K562 (cell line): Measurements from ENCODE around the gene CAPZA1. TPM values are rescaled to one million over a fixed set of nuclear protein-coding genes. Genes with fewer than 3 reads are reported as not detected.
A peak's percentile ranks its signal among the peaks of the same experiment; 100 is the strongest.

Source experiments
- ASH1L ChIP-seq: fragments of 450-650 bp; IDR thresholded peaks from 2 replicates; pipeline ENCODE4 v1.6.1; 2018; ENCODE audit warnings: borderline replicate concordance, mild to moderate bottlenecking, low read depth; ENCODE audit not compliant: partially characterized antibody
- CC2D1A ChIP-seq: fragments of 450-650 bp; IDR thresholded peaks from 2 replicates; pipeline ENCODE4 v1.6.1; 2017; ENCODE audit warnings: mild to moderate bottlenecking
- ELF2 ChIP-seq: fragments of 250-450 bp; sonication (Bioruptor Pico); IDR thresholded peaks from 2 replicates; pipeline ENCODE4 v1.5.0; 2021; ENCODE audit warnings: mild to moderate bottlenecking
- EWSR1 ChIP-seq: fragments of 450-650 bp; IDR thresholded peaks from 2 replicates; pipeline ENCODE4 v1.6.1; 2018; ENCODE audit warnings: borderline replicate concordance, mild to moderate bottlenecking, low read depth, moderate library complexity; ENCODE audit not compliant: partially characterized antibody
- FIP1L1 ChIP-seq: fragments of 200-400 bp; formaldehyde crosslinking; IDR thresholded peaks from 2 replicates; pipeline ENCODE4 v1.6.1; 2018; ENCODE audit warnings: mild to moderate bottlenecking, low read depth, low read length; ENCODE audit not compliant: poor library complexity, severe bottlenecking
- KAT8 ChIP-seq: fragments of 450-650 bp; IDR thresholded peaks from 2 replicates; pipeline ENCODE4 v1.6.1; 2016; ENCODE audit warnings: low read depth, mild to moderate bottlenecking
- KDM1A ChIP-seq, 2 experiments: fragments of 450-650 bp; IDR thresholded peaks; 2 replicates each; pipeline ENCODE4 v1.6.1; 2016; ENCODE audit warnings: mild to moderate bottlenecking in 2 of 2
- KLF1 ChIP-seq: fragments of 450-650 bp; IDR thresholded peaks from 2 replicates; pipeline ENCODE4 v1.6.1; 2016; ENCODE audit warnings: missing genetic modification characterization, missing compliant biosample characterization
- MTA1 ChIP-seq: fragments of 450-650 bp; IDR thresholded peaks from 2 replicates; pipeline ENCODE4 v1.6.1; 2017; ENCODE audit warnings: borderline replicate concordance
- MYC ChIP-seq, 2 experiments: fragments of 250-450 bp in 1 of 2; sonication (Bioruptor Pico) in 1 of 2; IDR thresholded peaks; 2 replicates each; pipeline versions ENCODE4 v1.5.1 to v1.6.1; 2012 to 2021; ENCODE audit warnings: low read depth in 2 of 2, borderline replicate concordance in 1 of 2, improper control_type of control experiment in 1 of 2, low read length in 1 of 2, mild to moderate bottlenecking in 1 of 2, moderate library complexity in 1 of 2
- NFE2 ChIP-seq: IDR thresholded peaks from 2 replicates; pipeline ENCODE4 v1.6.1; 2014; ENCODE audit warnings: antibody characterized with exemption, low read depth
- NR3C1 ChIP-seq: sonication (generic); formaldehyde crosslinking; IDR thresholded peaks from 2 replicates; pipeline ENCODE4 v1.8.1; 2022; ENCODE audit warnings: missing genetic modification reagents
- PHB2 ChIP-seq: fragments of 450-650 bp; IDR thresholded peaks from 2 replicates; pipeline ENCODE4 v1.6.1; 2017; ENCODE audit warnings: low read depth
- PHF21A ChIP-seq: fragments of 450-650 bp; IDR thresholded peaks from 2 replicates; pipeline ENCODE4 v1.6.1; 2017; ENCODE audit warnings: low read depth, borderline replicate concordance
- PHTF2 ChIP-seq: fragments of 250-450 bp; sonication (Bioruptor Pico); IDR thresholded peaks from 2 replicates; pipeline ENCODE4 v1.5.0; 2021; ENCODE audit warnings: mild to moderate bottlenecking
- SIRT6 ChIP-seq: IDR thresholded peaks from one replicate; pipeline ENCODE4 v1.6.1; 2012; ENCODE audit warnings: low read depth, mild to moderate bottlenecking, control low read depth, inconsistent platforms, low read length, moderate library complexity
- SMAD1 ChIP-seq: fragments of 150-350 bp; IDR thresholded peaks from 2 replicates; pipeline ENCODE4 v1.6.1; 2014; ENCODE audit warnings: low read length, low read depth; ENCODE audit not compliant: partially characterized antibody
- TOE1 ChIP-seq, 2 experiments: fragments of 450-650 bp in 1 of 2; sonication (generic) in 1 of 2; formaldehyde crosslinking in 1 of 2; IDR thresholded peaks; 2 replicates each; pipeline versions ENCODE4 v1.7.1 to v1.8.0; 2016 to 2022; ENCODE audit warnings: borderline replicate concordance in 2 of 2, mild to moderate bottlenecking in 2 of 2, antibody characterized with exemption in 1 of 2, inconsistent platforms in 1 of 2, low read depth in 1 of 2, missing genetic modification reagents in 1 of 2, moderate library complexity in 1 of 2
- ZNF431 ChIP-seq: sonication (generic); formaldehyde crosslinking; IDR thresholded peaks from 2 replicates; pipeline ENCODE4 v1.8.0; 2022; ENCODE audit warnings: mild to moderate bottlenecking, missing genetic modification reagents
- ZNF444 ChIP-seq: fragments of 250-450 bp; sonication (Bioruptor Pico); IDR thresholded peaks from 2 replicates; pipeline ENCODE4 v1.4.0; 2020; ENCODE audit warnings: mild to moderate bottlenecking, moderate library complexity
- ZNF696 ChIP-seq: fragments of 250-450 bp; sonication (Bioruptor Pico); conservative IDR thresholded peaks from 2 replicates; pipeline ENCODE4 v1.4.0; 2020; ENCODE audit warnings: mild to moderate bottlenecking, moderate library complexity
- ZZZ3 ChIP-seq: fragments of 450-650 bp; IDR thresholded peaks from 2 replicates; pipeline ENCODE4 v1.6.1; 2016; ENCODE audit warnings: antibody characterized with exemption, mild to moderate bottlenecking, moderate library complexity
- polyA plus RNA-seq, 8 experiments: library from polyadenylated mRNA; depleted of rRNA in 4 of 8; stranded (reverse) in 5 of 8; unstranded in 3 of 8; fragments of >200 nt; fragmentation: Nextera tagmentation in 2 of 8; fragmentation: Illumina TruSeq in 1 of 8; extraction: Ambion mirVana in 2 of 8; extraction: Trizol in 1 of 8; gene quantifications; 2 replicates each; pipeline versions ENCODE4 v1.2.1 to v1.2.3, GENCODE V29; 2011 to 2014; ENCODE audit warnings: inconsistent platforms in 1 of 8, missing spikeins in 1 of 8
- total RNA-seq, 7 experiments: library from RNA; depleted of rRNA in 6 of 7; stranded (reverse); fragments of >200 nt in 6 of 7; fragmentation: Illumina TruSeq in 2 of 7; extraction: Trizol in 2 of 7; gene quantifications; 2 replicates each; pipeline versions ENCODE4 v1.2.1 to v1.2.3, GENCODE V29; 2011 to 2021; ENCODE audit warnings: low replicate concordance in 1 of 7
- TF ChIP-seq, protein P1 (sequence below): fragments of 200-400 bp; formaldehyde crosslinking; IDR thresholded peaks from 2 replicates; pipeline ENCODE4 v1.6.1; 2017; ENCODE audit warnings: mild to moderate bottlenecking, low read depth, low read length, moderate library complexity
- TF ChIP-seq, protein P2 (sequence below): fragments of 250-450 bp; sonication (Bioruptor Pico); IDR thresholded peaks from 2 replicates; pipeline ENCODE4 v1.8.0; 2022; ENCODE audit warnings: inconsistent platforms

CAPZA1 gene
- total and polyA plus RNA-seq, 9 of the 15 experiments (the other 6 are each of a cell fraction or from before 2014, with no cell fraction given) = 237 to 1,020 (median 306) TPM

DNA sequence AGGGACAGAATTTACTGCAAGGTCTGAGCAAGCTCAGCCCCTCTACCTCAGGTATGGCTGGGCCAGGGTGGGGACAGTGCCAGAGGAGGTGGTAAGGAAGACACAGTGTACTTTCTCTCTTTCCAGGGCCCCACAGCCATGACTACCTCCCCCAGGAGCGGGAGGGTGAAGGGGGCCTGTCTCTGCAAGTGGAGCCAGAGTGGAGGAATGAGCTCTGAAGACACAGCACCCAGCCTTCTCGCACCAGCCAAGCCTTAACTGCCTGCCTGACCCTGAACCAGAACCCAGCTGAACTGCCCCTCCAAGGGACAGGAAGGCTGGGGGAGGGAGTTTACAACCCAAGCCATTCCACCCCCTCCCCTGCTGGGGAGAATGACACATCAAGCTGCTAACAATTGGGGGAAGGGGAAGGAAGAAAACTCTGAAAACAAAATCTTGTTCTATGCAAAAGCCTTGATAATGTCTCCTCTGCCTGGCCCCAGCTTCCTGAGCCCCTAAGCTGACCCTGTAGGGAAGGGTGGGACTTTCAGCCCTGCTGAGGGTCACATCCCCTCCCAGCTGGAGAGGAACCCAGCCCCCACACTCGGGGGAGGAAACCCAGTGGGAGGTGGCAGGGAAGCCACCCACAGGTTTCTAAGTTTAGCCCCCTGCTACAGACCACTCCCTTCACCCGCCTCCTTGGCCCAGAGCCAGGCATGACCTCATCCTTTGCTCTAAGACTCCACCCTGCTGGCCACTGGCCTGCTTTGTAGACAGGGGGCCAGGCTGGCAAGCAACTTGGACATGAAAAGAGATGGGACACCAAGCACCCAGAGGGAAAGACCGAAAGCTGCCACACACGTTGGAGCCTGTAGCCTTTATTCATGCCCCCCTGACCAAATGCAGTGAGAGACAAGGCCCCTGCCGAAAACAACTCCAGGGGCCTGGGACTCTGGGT is 80.9 kb downstream of the CAPZA1 start (continued):
- TF ChIP-seq TOE1 (IDR thresholded peaks at IDR 0.05; ENCODE audit: borderline replicate concordance) = peak; percentile 84; the same call in 1 of the 2 replicates
- TF ChIP-seq TOE1 (CRISPR knock-in tag; IDR thresholded peaks at IDR 0.05; ENCODE audit: borderline replicate concordance, low read depth) = no peak
- TF ChIP-seq ASH1L = no peak
- peak; percentile 88 for TF ChIP-seq CC2D1A
- peak; percentile 91; the same call in 1 of the 2 replicates for TF ChIP-seq PHF21A
- TF ChIP-seq MTA1 = peak; percentile 84
- TF ChIP-seq ZNF696 = no peak
- TF ChIP-seq, protein P1, sequence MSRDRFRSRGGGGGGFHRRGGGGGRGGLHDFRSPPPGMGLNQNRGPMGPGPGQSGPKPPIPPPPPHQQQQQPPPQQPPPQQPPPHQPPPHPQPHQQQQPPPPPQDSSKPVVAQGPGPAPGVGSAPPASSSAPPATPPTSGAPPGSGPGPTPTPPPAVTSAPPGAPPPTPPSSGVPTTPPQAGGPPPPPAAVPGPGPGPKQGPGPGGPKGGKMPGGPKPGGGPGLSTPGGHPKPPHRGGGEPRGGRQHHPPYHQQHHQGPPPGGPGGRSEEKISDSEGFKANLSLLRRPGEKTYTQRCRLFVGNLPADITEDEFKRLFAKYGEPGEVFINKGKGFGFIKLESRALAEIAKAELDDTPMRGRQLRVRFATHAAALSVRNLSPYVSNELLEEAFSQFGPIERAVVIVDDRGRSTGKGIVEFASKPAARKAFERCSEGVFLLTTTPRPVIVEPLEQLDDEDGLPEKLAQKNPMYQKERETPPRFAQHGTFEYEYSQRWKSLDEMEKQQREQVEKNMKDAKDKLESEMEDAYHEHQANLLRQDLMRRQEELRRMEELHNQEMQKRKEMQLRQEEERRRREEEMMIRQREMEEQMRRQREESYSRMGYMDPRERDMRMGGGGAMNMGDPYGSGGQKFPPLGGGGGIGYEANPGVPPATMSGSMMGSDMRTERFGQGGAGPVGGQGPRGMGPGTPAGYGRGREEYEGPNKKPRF = no peak
- peak; percentile 82 to 91; a peak in 3 of 4 replicates for TF ChIP-seq KDM1A (IDR thresholded peaks at IDR 0.05)
- no peak; the same call in 1 of the 2 replicates for TF ChIP-seq PHB2
- TF ChIP-seq ZNF444 = peak; percentile 63; the same call in 1 of the 2 replicates
- TF ChIP-seq SIRT6 = no peak
- TF ChIP-seq, protein P2, sequence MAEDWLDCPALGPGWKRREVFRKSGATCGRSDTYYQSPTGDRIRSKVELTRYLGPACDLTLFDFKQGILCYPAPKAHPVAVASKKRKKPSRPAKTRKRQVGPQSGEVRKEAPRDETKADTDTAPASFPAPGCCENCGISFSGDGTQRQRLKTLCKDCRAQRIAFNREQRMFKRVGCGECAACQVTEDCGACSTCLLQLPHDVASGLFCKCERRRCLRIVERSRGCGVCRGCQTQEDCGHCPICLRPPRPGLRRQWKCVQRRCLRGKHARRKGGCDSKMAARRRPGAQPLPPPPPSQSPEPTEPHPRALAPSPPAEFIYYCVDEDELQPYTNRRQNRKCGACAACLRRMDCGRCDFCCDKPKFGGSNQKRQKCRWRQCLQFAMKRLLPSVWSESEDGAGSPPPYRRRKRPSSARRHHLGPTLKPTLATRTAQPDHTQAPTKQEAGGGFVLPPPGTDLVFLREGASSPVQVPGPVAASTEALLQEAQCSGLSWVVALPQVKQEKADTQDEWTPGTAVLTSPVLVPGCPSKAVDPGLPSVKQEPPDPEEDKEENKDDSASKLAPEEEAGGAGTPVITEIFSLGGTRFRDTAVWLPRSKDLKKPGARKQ = no peak
- TF ChIP-seq NFE2 = peak; percentile 86
- TF ChIP-seq EWSR1 = no peak
- no peak for TF ChIP-seq NR3C1 (CRISPR knock-in tag)
- TF ChIP-seq ZZZ3 = no peak
- TF ChIP-seq ZNF431 = peak; percentile 39; the same call in 1 of the 2 replicates
- TF ChIP-seq SMAD1 = peak; percentile 97
- TF ChIP-seq ELF2 (CRISPR knock-in tag) = no peak; the same call in 1 of the 2 replicates
- TF ChIP-seq KAT8 = no peak
- TF ChIP-seq FIP1L1 = no peak
- TF ChIP-seq KLF1 (tag) = no peak
- no peak; the same call in 1 of the 2 replicates for TF ChIP-seq MYC (IDR thresholded peaks at IDR 0.05; ENCODE audit: low read depth, low read length)
- no peak; the same call in 1 of the 2 replicates for TF ChIP-seq MYC (CRISPR knock-in tag; IDR thresholded peaks at IDR 0.05; ENCODE audit: borderline replicate concordance, low read depth)
- no peak for TF ChIP-seq PHTF2 (CRISPR knock-in tag)
